GM19193 (cell line): Measurements from ENCODE around the gene NAA11.

Experiments used
- POLR2A ChIP-seq: IDR thresholded peaks from 4 replicates; pipeline ENCODE4 v1.6.1; 2011; ENCODE audit not compliant: insufficient read depth, insufficient read length; ENCODE audit errors: extremely low read depth

The NAA11 gene

DNA sequence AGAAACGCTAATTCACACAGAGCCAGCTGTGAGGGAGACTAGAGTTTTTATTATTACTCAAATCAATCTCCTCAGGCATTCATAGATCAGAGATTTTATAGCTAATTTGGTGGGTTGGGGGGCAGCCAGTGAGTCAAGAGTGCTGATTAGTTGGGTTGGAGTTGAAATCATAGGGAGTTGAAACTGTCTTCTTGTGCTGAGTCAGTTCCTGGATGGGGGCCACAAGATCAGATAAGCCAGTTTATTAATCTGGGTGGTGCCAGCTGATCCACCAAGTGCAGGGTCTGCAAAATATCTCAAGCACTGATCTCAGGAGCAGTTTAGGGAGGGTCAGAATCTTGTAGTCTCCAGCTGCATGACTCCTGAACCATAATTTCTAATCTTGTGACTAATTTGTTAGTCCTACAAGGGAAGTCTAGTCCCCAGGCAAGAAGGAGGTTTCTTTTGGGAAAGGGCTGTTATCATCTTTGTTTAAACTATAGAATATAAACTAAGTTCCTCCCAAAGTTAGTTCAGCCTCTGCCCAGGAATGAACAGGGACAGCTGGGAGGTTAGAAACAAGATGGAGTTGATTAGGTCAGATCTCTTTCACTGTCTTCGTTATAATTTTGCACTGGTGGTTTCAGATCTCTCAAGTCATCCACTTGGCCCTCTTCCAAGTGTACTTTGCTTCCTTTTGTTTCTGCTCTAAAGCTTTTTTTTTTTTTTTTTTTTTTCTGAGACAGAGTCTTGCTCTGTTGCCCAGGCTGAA, 5.4 kb upstream of the NAA11 start:
- no peak for TF ChIP-seq POLR2A

DNA sequence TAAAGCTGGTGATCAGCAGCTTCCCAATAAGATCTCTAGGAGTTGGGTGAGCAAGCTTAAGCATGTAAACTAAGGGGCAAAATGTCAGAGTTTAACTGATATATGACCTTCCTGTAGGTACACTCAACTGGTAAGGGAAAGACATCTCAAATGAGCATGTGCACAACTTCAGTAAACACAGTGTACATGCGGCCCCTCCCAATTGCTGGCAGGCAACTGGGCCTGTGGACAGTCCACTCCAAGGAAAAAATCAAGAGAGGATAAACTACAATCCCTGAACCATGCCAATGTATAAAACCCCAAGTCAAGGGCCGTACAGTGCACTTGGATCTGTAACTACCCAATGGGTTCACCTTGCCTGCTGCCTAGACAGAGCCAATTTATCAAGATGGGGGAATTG, 4.9 kb upstream of the NAA11 start:
- TF ChIP-seq POLR2A: no peak

DNA sequence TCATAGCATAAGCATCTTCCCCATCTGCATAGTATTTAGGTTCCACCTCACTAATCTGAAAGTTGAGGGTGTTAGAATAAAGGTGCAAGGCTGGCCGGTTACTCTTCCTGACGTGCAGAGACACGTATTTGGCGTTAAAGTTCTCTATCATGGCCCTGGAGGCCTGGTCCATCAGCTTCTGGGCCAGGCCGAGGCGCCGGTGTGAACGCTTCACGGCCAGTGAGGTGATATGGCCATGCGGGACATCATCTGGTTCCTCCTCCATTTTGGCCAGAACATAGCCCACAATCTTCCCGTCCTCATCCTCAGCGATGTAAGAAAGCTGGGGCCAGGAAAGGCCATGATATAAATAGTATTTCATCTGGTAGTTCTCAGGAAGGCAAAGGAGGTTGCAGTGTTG, 425 bp downstream of the NAA11 start:
- TF ChIP-seq POLR2A: no peak

DNA sequence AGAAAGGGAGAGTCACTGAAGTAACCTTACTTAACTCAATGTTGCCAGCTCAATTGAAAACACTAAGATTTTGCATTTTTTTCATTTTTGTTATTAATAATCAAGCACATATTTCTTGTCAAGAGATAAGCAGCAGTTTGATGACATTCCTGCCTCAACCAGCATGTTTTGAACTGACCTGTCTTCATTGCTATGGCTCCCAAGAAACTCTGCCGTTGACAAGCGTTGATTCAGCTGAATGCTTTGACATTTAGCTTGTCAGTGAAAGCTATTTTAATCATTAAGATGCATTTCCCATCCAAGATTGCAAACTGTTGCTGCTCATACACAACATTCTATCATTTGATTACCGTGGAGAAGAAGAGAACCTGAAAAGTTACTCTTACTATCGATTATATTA, 5.9 kb downstream of the NAA11 start:
- TF ChIP-seq POLR2A: no peak

DNA sequence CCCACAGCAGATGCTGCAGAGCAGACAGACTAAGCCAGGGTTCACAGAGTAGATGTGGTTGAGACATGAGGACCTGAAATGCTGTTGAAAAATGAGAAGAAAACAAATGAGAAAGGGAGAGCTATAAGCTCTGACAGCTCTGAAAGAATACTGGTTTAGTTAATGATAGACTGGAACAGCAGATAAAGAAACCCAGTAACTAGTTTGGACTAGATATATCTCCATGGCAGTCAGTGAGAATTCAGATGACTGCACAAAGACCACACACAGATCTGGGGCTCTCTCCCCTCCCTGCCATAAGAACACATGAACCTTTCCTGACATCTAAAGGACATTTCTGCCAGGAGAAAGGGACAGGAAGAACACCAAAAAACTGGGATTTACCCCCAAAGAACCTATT, 8.2 kb downstream of the NAA11 start:
- no peak for TF ChIP-seq POLR2A

DNA sequence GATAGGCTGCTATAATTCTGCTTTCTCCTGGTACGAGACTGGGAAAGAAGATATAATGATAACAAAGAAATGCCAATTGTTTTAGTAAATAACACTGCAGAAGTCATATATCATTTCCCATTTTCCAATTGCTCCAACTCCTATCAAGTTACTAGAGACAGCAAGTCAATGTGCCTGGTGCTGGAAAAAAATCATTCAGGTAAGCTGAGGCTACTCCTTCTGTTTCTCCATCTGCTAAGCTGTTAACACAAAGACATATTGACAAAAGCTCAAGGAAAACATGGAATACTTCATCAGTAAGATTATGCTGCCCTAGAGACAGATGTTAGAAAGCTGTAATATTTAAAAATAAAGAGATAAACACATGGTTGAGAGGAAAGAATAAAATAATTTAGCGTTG, 10.0 kb downstream of the NAA11 start:
- no peak for TF ChIP-seq POLR2A

DNA sequence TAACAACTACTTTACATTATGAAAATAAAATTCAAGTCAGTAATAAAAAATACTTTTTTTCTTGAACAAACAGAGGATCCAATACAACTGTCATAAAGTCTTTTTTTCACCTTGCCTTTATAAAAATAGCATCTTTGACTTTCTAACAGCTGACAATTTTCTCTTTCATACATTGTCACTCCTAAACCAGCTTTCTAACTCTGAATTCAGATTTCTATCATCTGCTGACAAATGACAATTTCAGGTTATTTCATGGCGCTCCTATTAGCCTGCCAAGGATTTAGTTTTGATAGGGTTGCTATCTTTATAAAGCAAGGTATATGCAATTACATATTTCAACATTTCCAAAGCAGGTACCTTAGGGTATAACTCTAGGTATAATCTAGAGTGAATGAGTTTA, 14.6 kb downstream of the NAA11 start:
- TF ChIP-seq POLR2A: no peak

DNA sequence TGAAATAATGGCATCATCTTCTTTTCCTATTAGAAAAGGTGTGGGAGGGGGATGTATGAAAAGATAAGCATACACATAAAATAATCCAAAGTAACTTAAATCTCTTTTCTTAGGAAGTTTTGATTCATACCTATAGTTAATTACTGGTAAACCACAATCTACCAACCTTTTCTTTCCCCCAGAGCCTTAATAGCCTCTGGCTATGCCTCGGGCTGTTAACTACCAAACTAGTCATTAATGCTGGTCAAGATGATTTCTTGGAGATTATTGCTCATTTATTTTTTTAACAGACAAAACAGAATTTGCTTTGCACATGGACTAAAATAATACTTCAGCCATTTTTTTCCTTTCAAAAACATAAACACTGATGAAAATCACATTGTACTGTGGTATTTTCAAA, 16.9 kb downstream of the NAA11 start:
- TF ChIP-seq POLR2A: no peak

DNA sequence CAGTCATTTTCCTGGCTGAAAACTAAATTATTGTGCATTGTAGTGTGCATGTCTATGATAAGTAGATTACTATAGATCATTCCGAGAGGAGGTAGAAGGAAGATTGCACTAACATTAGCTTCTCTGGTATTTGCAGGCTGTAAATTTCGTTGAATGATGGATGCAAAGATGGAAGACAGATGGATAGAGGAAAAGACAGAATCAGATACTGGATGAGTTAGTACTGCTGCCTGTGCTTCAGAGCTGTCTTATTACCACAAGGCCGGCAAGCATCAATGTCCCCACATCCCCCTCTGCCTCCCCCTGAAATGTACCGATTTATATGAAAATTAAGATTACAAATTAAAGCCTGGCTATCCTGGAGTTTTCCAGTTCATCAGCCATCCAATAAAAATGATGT, 17.7 kb downstream of the NAA11 start:
- no peak for TF ChIP-seq POLR2A

DNA sequence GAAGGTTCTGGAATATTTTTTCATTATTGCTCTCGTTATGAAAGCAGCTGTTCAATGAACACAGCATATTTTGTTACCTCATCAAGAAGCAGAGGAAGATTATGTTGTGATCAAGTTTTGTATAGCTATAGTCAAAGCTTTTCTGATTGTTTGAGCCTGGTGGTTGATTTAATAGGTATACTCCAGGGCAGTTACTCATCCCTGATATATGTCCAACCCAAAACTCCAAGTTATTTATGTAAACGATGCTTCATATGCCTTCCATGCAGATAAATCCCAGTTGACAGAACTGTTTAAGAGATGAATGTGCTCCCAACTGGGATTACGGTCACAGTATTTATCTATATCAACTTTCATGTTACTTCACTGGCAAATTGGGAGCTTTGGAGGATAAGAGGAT, 19.1 kb downstream of the NAA11 start:
- TF ChIP-seq POLR2A: no peak

DNA sequence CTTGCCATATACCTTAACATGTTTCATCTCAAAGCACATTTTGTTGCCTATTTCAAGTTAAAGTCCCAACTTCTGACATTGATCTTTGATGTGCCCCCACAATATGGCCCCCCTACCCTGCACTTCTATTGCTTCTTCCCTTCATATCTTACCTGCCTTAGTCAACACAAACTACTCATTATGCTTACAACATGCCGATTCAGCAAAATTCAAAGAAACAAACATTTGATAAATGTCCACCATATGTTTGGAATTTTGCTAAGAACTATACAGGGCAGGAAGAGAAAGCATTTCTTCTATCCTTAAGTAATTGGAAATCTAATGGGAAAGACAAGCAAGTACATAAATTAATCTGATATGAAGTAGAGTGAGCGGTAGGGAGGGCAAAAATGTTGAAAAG, 25.6 kb downstream of the NAA11 start:
- TF ChIP-seq POLR2A: no peak

DNA sequence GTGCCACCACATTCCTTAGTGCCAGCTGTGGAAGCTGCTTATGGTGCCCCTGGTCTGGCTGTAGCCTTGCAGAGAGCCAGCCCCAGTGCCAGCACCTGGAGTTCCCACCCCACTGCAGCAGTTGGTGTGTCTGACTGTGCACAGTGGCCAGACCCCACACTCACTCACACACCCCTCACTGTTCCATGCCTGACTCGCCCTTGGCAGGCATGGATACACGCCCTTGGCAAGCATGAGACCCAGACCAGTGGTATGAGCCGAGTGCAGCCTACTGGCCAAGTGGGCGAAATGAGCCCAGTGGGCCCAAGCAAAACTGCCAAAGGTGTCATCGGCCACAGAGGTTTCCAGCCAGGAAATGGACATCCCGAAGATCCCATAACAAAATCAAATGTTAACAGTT, 27.4 kb downstream of the NAA11 start:
- no peak for TF ChIP-seq POLR2A

DNA sequence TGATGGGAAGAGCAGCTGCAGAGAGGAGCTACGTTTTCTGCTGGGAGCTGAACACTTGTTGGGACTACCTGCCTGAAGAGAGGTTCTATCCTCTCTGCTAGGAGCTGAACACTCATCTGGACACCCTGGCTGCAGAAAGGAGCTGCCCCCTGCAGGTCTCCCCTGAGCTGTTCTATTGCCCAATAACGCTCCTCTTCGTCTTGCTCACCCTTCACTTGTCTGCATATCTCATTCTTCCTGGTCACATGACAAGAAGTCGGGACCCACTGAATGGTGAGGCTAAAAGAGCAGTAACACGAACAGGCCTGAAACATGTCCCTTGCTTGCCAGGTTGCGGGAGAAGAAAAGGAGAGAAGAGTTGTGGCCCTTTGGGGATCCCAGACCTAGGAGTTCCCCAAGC, 27.8 kb downstream of the NAA11 start:
- TF ChIP-seq POLR2A: no peak

DNA sequence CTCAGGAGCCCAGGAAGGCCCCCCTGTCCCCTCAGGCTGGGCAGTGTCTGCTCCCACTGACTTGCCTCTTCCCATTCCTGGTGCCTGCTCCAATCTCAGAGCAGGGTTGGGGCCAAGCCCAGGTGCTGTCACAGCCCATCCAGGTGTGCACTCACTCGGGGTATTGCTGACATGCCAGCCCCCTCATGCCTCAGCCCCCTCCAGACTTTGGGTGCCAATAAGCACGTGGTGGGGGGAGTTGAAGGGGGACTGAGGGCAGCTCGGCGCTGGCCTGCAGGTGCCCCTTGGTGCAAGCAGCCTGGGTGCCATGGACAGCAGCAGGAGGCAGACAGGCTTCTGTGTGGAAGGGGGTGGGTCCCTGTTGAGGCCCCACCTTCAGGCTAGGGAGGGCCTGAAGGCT, 28.4 kb downstream of the NAA11 start:
- TF ChIP-seq POLR2A: no peak

DNA sequence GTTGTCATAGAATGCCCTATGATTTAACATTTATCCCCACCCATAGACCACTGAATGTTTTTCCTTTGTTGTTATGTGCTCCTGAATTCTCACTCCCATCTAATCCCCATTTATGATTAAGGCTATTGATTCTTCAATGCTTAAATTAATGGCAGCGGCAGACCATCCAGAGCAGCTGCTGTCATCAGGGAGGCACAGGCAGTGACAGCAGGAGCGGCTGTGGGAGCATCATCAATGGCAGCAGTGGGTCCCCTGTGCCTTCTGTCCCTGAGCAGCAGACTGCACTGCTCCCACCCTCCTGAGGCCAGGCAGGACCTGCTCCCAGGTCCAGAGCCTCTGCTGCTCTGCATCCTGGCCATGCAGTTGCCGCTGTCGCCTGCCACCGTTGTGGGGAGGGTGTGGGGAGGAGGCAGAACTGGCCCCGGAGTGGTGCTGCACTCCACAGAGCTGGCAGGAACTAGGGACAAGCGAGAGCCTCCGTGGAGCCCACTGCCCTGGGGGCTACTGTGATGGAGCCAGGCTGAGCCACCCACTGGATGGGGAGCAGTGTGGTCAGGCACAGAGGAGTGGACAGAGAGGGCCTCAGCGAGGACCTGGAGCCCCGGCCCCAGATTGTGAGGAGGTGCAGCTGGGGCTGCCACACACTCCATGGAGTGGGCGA, 29.0 kb downstream of the NAA11 start:
- TF ChIP-seq POLR2A: no peak

DNA sequence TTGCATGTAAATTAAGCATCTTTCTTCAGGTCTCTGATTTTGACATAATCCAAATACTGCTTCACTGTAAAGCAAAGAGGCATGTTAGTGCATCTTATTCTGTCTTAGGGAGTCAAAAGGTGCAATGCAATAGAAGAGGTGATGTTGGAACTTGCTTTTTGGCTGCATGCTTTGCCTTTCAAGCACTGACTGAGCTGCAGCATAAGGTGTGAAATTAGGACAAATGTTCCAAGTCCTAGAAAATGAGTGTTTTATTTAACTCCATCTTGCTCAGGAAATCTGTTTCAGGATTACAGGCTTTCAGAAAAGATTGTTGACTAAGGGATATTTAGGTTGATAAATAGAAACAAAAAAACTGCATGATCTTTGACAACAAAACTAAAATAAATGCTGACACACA, 30.8 kb downstream of the NAA11 start:
- TF ChIP-seq POLR2A: no peak
